Left forelimb (tissue), 1 donor: ENCODE data around the gene MORC4.

Source experiments
- DNase-seq: peaks from one replicate; pipeline ENCODE4 v3.0.0-alpha.2; 2018; ENCODE audit warnings: low spot score

The MORC4 gene

GRCh38 chrX:106906361-106906760 lies 93.7 kb downstream of the MORC4 start:
- DNase-seq: no peak

GRCh38 chrX:106905064-106905708 lies 94.8 kb downstream of the MORC4 start:
- no peak for DNase-seq

- DNase-seq: no peak
These were observed 96.0 kb downstream of the MORC4 start for GRCh38 chrX:106903856-106904528.

GRCh38 chrX:106903291-106903824 lies 96.7 kb downstream of the MORC4 start, which contains the start of gene RIPPLY1:
Gene RIPPLY1, minus strand, starts transcription at chrX:106903341. Its CDS starts 54 bp downstream, at chrX:106903287.
- DNase-seq: no peak

DNA sequence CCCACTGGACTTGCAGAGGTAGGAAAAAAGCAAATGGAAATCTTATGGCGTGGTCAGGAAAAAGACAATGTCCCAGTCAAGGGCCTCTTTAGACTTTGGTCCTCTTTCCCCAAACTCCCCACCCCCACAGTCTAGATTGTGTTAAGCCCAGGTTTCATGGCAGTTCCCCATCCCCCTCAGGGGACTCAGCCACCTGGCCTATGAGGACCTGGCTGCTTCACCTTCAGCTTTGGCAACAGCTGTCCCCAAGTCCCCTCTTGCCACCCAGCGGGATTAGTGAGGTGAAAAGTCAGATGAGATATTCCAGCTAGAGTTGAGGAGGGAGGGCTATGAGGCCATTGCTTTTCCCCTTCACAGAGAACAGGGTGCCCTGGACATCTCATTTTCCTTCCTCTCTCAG lies 97.3 kb downstream of the MORC4 start:
- DNase-seq: no peak

GRCh38 chrX:106901781-106902219 lies 98.2 kb downstream of the MORC4 start:
- DNase-seq: no peak

DNA sequence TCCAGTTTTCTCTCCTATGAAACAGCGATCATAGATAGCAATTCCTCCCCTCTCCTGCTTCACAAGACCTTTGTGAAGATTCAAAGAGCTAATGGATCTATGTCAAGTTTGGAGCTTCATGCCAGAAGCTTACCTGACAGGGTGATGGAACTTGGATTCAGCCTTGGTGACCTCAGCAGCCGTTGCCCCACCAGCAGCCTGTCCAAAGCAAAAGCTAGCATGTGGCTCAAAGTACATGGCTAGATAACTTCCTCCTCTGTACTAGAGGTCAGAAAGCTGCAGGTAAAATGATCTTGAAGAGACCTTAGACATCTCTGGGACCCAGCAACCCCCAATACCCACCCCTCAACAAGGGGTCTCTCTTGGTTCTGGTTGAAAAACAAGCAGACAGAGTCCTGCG lies 98.7 kb downstream of the MORC4 start:
- no peak for DNase-seq

DNA sequence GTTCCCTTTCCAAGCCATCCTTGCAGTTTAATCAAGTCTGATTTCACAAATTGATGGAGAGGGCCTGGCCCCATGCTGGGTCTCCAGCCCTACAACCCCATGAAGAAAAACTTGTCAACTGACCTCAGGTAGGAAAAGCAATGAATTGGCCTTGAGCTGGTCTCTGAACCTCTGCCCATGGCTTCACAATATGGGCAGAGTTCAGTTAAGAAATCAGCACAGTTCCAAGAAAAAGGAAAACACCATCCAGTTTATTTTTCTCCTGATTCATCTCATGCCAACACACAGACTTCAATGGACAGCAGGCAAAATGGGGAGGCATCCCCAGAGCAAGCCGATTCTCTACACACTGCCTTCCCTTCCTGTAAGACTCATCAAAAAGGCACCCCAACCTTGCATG lies 100.2 kb downstream of the MORC4 start:
- DNase-seq: no peak

GRCh38 chrX:106899276-106899675 lies 100.7 kb downstream of the MORC4 start:
- no peak for DNase-seq

- no peak for DNase-seq
These were observed 101.5 kb downstream of the MORC4 start for GRCh38 chrX:106898462-106898861.

GRCh38 chrX:106897259-106897658 lies 102.8 kb downstream of the MORC4 start:
- DNase-seq: no peak

DNA sequence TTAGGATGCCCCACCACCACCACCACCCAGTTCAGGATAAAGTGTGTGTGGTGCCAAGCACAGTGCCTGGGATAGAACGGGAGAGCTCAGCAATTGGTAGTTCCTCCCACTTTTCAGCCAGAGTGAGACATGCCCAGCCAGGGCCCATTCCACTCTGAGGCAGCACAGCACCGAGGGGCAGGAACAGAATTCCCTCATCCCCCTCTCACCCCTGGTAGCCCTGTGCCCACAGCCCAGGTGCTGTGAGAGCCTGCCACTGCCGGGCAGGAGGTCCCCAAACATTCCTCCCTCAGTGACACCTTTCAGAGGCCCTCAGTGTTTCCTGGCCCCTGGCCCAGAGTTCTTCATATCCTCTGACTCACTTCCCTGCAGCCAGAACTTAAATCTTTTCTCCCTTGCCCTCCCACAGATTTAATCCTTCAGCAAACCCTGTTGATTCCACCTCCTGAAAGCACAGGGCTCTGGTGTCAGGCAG lies 105.0 kb downstream of the MORC4 start:
- no peak for DNase-seq

GRCh38 chrX:106894392-106894909 lies 105.6 kb downstream of the MORC4 start:
- DNase-seq: no peak

DNA sequence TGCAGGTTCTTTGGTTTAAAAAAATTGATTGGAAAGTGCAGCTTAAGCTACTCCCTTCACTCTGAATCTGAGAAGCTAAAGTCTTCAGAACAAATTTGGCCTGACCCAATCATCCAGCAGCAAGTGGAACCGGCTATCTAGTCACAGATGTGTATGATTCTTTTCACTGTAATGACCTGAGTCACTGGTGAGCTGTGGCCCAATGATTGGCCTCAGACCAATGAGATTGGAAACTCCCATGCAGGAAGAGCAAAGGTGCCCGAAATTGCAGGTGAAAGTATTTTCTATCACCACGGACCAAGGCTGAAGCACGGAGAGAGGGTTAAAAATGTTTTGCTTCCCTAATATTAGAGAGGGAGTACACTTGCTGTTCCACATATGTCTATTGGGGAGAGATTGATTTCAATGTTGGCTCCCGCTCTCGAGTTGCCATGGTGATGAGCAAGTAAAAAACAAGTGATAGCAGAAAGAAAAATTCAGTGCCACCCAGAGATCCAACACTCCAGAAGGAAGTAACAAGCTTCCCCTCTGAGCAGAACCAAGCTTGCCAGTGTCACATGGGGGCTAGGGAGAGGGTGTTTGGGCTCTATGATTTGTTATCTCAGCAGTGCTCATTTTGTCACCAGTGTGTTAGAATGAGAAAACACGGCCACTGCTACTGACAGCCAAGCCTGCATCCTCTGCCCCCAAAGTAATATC lies 108.1 kb downstream of the MORC4 start:
- DNase-seq: no peak
